Tibial artery (tissue), 4 donors: ENCODE measurements around the gene ACY1.
A peak's percentile ranks its signal among the peaks of the same experiment; 100 is the strongest.

ENCODE experiments used
- DNase-seq, 2 donors: peaks; one replicate each; pipeline ENCODE4 v3.0.0-alpha.2; 2019
- H3K27ac ChIP-seq, 2 donors: fragments of 200-600 bp; sonication (generic) in 1 of 2; 1 replicate in 1 of 2; 2 replicates in 1 of 2; pipeline ENCODE4 v1.5.1; 2018 to 2019; ENCODE audit warnings: mild to moderate bottlenecking in 1 of 2
- H3K27me3 ChIP-seq, 2 donors: fragments of 200-600 bp; sonication (generic) in 1 of 2; one replicate each; pipeline versions ENCODE4 v1.5.1 to v1.6.0; 2016 to 2019
- H3K36me3 ChIP-seq, 3 donors: fragments of 200-600 bp; sonication (generic) in 2 of 3; one replicate each; pipeline ENCODE4 v1.5.1; 2016 to 2019; ENCODE audit warnings: mild to moderate bottlenecking in 2 of 3
- H3K4me1 ChIP-seq, 4 donors: fragments of 200-600 bp; sonication (generic) in 2 of 4; 1 replicate in 3 of 4; 2 replicates in 1 of 4; pipeline ENCODE4 v1.5.1; 2016 to 2019
- H3K4me3 ChIP-seq, 2 donors: fragments of 200-600 bp; sonication (generic) in 1 of 2; 1 replicate in 1 of 2; 2 replicates in 1 of 2; pipeline ENCODE4 v1.5.1; 2018 to 2019; ENCODE audit warnings: mild to moderate bottlenecking in 2 of 2
- H3K9me3 ChIP-seq, 3 donors: fragments of 200-600 bp; sonication (generic) in 1 of 3; one replicate each; pipeline ENCODE4 v1.5.1; 2016 to 2019
- CTCF ChIP-seq, 2 experiments: fragments of 200-600 bp in 1 of 2; fragments of 450-650 bp in 1 of 2; IDR thresholded peaks; one replicate each; pipeline ENCODE4 v1.5.1; 2017 to 2019; ENCODE audit warnings: antibody characterized with exemption in 2 of 2, mild to moderate bottlenecking in 1 of 2, moderate library complexity in 1 of 2
- intact Hi-C: fragments of 100-400 bp; cut with DNase I; formaldehyde crosslinking; loops from one replicate; pipeline ENCODE4 v1.15.0; 2023; ENCODE audit warnings: low total_unique reads

ACY1 gene

GRCh38 chr3:51955175-51955892 lies 28.0 kb upstream of the ACY1 start, which contains the start of gene GPR62:
Gene GPR62 (plus strand): TSS chr3:51955381. CDS start chr3:51955653, 272 bp downstream.
- no peaks in the 10 kb centered on the region for H3K27me3 ChIP-seq
- TF ChIP-seq CTCF (IDR thresholded peaks at IDR 0.05), result no peak
- intact Hi-C loops, result no loop called here
- peak within 1 kb of the TSS; percentile 69 to 87 for H3K27ac ChIP-seq
- no peak for DNase-seq
- peaks cover 0 to 32% (median 19%) of the 10 kb centered on the region in 3 donors for H3K36me3 ChIP-seq
- H3K4me3 ChIP-seq, result peak within 1 kb of the TSS; percentile 47 to 54
- H3K4me1 ChIP-seq, result peaks cover 0 to 18% (median 16%) of the 10 kb centered on the region in 4 donors
- H3K9me3 ChIP-seq, result no peaks in the 10 kb centered on the region

DNA sequence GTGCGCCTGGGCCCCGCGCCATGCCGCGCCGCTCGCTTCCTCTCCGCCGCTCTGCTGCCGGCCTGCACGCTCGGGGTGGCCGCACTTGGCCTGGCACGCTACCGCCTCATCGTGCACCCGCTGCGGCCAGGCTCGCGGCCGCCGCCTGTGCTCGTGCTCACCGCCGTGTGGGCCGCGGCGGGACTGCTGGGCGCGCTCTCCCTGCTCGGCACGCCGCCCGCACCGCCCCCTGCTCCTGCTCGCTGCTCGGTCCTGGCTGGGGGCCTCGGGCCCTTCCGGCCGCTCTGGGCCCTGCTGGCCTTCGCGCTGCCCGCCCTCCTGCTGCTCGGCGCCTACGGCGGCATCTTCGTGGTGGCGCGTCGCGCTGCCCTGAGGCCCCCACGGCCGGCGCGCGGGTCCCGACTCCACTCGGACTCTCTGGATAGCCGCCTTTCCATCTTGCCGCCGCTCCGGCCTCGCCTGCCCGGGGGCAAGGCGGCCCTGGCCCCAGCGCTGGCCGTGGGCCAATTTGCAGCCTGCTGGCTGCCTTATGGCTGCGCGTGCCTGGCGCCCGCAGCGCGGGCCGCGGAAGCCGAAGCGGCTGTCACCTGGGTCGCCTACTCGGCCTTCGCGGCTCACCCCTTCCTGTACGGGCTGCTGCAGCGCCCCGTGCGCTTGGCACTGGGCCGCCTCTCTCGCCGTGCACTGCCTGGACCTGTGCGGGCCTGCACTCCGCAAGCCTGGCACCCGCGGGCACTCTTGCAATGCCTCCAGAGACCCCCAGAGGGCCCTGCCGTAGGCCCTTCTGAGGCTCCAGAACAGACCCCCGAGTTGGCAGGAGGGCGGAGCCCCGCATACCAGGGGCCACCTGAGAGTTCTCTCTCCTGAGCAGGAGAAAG lies 27.2 kb upstream of the ACY1 start:
- H3K27ac ChIP-seq, result peak overlapping the region; percentile 69 to 87
- peaks cover 0 to 40% (median 27%) of the 10 kb centered on the region in 3 donors for H3K36me3 ChIP-seq
- peaks cover 0 to 18% (median 16%) of the 10 kb centered on the region in 4 donors for H3K4me1 ChIP-seq
- H3K9me3 ChIP-seq, result no peaks in the 10 kb centered on the region
- intact Hi-C loops, result no loop called here
- TF ChIP-seq CTCF (IDR thresholded peaks at IDR 0.05), result peak; percentile 34 to 57
- peak overlapping the region; percentile 47 to 54 for H3K4me3 ChIP-seq
- peak in 1 of 2 donors; percentile 77 for DNase-seq
- H3K27me3 ChIP-seq, result no peaks in the 10 kb centered on the region

DNA sequence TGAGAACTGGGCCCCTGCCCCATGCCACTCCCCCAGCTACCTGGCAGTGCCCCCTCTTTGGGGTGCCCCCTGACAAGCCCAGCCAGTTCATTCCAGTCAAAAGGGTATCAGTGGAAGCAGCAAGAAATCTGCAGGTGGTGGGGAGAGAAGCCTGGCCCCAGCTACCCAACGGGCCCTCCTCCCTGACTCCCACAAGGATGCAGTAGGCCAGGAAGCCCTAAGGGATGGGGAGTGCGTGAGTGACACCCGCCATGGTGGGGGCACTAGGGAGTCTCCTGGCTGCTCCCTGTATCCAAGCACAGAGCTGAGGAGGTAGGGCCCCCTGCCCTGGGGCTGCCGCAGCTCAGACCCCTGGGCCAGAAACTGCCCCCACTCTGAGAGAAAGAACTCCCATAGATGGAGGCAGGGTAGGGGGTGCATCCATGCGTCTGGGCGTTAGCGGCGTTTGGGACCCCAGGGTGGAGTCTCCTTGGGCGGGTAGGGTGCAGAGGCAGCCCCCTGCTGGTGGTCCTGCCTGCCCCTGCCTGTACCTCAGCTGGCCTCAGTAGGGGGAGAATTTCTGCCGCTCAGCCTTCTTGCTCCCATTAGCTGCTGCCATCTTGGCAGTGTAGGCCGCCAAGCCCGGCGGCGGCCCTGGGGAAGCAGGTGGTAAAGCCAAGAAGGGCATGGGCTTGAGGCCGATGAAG lies 25.7 kb upstream of the ACY1 start:
- Histone ChIP-seq H3K4me1 (peaks cover 0 to 20% (median 17%) of the 10 kb centered on the region in 4 donors), H3K9me3 (no peaks in the 10 kb centered on the region), H3K4me3 (no peak overlapping the region), H3K27me3 (no peaks in the 10 kb centered on the region), H3K27ac (no peak overlapping the region), H3K36me3 (peaks cover 0 to 44% (median 27%) of the 10 kb centered on the region in 3 donors)
- DNase-seq, result no peak
- TF ChIP-seq CTCF (IDR thresholded peaks at IDR 0.05), result no peak
- intact Hi-C loops, result no loop called here

GRCh38 chr3:51958603-51959521 lies 24.5 kb upstream of the ACY1 start:
- H3K4me1 ChIP-seq, result peaks cover 0 to 26% (median 17%) of the 10 kb centered on the region in 4 donors
- H3K36me3 ChIP-seq, result peaks cover 0 to 44% (median 27%) of the 10 kb centered on the region in 3 donors
- no peak for DNase-seq
- TF ChIP-seq CTCF (IDR thresholded peaks at IDR 0.05), result no peak
- H3K9me3 ChIP-seq, result no peaks in the 10 kb centered on the region
- H3K27me3 ChIP-seq, result no peaks in the 10 kb centered on the region
- H3K27ac ChIP-seq, result no peak overlapping the region
- H3K4me3 ChIP-seq, result no peak overlapping the region
- intact Hi-C loops, result no loop called here
